GM19240 (cell line): ENCODE results near the gene ANKRD52.
"Not testable (repeated sequence)": the region's sequence is repeated elsewhere in the genome, so short reads cannot be mapped to it uniquely, and the experiment has no call there.

Experiments used
- DNase-seq: peaks from one replicate; pipeline ENCODE4 v3.0.0; 2011; ENCODE audit warnings: low spot score; ENCODE audit not compliant: insufficient read length

Gene ANKRD52

DNA sequence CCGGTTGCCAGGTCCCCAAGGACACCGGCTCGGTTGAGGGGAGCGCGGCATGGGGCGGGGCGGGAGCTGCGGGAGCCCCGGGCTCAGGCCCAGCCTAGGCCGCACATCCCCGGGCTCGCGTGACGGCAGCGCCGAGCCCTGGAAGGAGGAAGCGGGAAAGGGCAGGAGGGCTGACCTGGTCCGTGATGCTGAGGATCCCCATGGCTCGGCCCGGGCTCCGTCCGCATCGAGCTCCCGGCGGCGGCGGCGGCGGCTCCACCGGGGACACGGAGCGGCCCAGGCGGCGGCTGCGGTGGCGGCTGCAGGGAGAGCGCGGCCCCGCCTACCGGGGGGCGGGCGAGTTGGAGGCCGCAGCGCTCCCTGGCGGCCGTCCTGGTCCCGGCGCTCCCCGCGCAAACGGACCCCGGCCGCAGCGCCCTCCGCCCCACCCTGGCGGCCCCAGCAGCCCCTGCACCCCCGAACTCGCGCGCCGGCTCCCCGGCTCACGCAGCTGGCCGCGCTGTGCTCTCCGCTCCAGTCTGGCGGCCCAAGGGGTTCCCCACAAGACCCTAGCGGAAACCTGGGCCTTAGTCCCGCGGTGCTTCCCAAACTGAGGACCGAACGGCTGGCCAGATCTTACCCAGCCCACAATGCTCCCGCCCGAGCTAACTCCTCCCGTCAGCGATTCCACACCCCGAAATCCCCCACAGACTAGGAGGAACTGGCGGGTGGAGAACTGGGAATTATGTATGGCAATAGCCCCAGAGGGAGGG, at the start of gene ANKRD52:
ANKRD52 (minus strand) TSS at position 317 of the 752 bp plus-strand sequence; CDS start at position 202, 115 bp downstream.
- DNase-seq, result peak; percentile 83

DNA sequence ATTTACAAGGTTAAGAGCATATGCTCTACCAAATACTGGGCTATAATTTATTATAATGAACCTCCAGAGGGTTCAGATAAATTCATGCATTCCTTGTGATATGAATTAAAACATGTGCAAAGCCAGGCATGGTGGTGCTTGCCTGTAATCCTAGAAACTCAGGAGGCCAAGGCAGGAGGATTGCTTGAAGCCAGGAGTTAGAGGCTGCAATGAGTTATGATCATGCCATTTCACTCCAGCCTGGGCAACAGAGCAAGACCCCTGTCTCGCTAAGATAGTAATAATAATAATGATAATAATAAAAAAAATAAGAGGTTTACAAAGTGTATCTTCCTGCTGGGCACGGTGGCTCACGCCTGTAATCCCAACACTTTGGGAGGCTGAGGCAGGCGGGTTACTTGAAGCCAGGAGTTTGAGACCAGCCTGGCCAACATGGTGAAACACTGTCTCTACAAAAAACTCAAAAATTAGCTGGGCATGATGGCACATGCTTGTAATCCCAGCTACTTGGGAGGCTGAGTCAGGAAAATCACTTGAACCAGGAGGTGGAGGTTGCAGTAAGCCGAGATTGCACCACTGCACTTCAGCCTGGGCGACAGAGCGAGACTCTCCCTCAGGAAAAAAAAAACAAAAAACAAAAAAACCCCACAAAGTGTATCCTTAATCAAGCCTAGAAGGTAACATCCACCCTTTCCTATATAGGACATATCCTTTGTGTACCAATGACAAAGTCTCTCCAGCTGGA, 49.2 kb upstream of the ANKRD52 start:
- DNase-seq, result no peak

DNA sequence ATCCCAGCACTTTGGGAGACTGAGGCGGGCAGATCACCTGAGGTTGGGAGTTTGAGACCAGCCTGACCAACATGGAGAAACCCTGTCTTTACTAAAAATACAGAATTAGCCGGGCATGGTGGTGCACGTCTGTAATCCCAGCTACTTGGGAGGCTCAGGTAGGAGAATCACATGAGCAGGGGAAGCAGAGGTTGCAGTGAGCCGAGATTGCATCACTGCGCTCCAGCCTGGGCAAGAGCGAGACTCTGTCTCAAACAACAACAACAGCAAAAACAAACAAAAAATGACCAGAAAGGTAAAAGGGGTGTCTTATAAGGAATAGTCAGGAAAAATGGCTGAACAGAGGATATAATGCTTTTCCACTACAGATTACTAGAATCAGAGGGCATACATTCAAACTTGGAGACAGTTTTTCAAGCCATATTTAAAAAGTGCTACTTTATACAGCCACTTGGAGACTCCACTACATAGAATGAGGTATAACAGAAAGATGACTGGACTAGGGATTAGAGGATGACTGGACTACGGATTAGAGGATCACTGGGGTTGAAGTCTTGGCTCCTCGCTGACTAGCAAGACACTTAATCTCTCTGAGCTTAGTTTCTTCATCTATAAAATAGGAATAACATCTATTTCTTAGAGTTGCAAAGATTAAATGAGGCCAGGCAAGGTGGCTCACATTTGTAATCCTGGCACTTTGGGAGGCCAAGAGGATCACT, 46.8 kb upstream of the ANKRD52 start:
- no peak for DNase-seq

- no peak for DNase-seq
Observed at GRCh38 chr12:56304276-56304675, 46.1 kb upstream of the ANKRD52 start.

DNA sequence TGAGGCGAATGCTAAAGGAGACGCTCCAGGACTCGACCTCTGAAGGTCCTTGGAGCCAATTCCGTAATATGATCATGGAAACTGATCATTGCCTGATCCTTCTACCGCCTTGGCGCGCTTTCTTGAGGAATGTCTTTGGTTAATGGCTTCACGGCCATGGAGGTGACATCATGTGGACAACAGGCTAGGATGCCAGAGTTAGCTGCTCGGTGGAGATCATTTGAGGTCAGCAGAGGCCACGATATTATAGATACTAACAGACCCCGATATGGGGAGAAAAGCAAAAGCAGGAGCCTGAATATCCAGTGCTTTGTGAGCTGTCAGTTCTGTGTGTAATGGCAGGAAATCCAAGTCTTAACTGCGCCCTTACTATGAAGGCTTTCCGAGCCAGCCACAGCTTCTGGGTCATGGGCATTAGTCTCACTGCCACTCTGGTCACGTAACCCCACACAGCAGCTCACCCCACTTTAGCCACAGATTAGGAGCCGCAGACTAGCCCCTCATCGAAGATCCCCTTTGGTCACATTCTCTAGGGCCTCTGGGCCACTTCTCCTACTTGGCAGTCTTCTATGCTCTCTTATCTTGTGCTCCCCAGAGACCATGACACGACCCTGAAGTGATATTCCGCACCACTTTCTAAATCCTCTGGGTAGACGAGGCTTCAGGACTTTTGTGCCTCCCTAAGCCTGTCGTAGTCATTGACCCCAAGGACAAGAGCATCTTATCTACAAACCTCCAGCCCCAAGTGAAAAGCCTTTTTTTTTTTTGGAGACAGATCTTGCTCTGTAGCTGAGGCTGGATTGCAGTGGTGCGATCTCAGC, 42.7 kb upstream of the ANKRD52 start:
- DNase-seq, result no peak

DNA sequence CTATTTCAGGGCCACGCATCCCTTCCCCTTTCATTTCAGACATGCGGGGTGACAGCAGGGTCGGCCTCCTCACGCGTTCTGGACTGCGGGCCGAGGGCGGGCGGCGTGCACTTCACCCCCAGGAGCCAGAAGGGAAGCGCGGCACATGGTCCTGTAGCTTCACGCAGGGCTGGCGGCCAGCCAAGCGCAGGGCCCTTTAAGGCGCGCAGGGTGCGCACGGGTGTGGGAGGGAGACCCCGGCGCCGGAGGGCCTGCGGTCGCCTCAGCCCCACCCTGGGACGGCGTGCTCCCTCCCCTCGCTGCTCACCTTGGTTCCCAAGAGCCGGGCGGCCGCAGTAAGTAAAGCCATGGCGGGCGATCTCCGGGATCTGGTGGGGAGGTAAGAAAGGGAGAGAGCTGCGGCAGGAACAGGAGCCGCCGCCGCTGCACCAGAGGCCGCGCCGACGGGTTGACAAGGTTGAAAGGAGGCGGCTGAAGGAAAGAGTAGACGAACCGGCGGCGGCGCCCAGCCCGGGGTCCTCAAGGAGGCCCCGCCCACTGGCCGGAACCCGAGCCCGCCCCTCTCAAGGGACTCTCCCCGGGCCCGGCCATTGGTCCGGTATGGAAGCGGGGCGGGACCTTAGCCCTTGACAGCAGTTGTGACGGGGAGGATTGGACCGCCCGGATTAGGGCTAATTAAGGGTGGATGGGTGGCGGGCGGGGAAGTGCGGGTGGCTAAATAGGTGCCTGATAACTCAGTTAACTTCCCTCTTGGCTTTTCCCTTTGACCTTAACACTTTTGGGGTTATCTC, 41.9 kb upstream of the ANKRD52 start, which contains the start of gene CS:
CS (minus strand) TSS at position 478 of the 791 bp plus-strand sequence; CDS start at position 349, 129 bp downstream.
- peak; percentile 90 for DNase-seq

GRCh38 chr12:56299308-56299852, 41.2 kb upstream of the ANKRD52 start:
- DNase-seq, result no peak

GRCh38 chr12:56298828-56299227, 40.6 kb upstream of the ANKRD52 start:
- no peak for DNase-seq

- no peak for DNase-seq
Observed at GRCh38 chr12:56297400-56297799, 39.2 kb upstream of the ANKRD52 start.

DNA sequence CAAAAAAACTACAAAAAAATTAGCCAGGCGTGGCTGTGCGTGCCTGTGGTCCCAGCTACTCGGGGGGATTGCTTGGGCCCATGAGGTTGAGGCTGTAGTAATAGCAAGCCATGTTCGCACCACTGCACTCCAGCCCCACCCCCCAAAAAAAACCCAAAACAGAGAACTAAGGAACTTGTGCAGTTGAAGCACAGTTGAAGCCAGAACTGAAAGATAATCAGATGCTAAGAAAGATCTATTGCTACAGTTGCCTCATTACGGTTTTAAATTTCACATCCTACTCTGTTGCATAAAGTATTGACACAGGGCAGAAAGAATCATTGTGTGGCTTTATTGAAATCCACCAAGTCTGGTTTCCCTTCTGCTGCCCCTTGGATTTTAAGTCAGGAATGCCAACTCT, 38.1 kb upstream of the ANKRD52 start:
- DNase-seq, result no peak

- DNase-seq, result no peak
Observed at GRCh38 chr12:56293795-56294194, 35.6 kb upstream of the ANKRD52 start.

GRCh38 chr12:56288705-56289387, 30.7 kb upstream of the ANKRD52 start:
- DNase-seq, result no peak

DNA sequence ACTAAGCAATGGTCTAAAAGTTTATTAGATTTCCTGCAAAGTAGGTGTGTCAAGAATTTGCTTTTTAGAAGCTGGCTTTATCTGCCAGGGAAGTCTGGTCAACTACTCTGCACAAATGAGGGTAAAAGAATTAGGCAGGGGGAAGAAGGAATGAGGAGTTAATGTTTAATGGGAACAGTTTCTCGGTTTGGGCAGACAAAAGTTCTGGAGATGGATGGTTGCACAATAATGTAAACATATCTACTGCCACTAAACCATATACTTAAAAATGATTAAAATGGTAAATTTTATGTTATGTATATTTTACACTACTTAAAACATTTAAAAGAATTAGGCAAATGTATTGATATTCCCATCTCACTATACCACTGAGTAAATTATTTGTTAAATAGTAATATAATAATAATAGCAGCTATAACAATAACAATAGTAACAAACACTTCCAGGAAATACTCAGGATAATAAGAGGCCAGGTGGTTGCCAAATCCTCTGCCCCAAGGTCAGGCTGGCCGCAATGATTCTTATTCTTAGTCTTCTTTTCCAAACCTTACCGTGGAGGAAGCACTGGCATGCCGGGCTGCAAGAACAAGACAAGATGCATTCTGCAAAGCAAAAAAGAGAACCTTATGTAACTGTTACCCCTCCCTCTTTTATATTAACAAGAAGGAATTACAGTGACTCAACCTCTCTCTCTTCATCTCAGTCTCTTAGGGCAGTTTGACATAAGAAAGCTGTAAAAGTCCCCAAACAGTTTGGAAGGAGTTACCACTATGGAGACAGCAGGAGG, 28.1 kb upstream of the ANKRD52 start:
- DNase-seq, result no peak

DNA sequence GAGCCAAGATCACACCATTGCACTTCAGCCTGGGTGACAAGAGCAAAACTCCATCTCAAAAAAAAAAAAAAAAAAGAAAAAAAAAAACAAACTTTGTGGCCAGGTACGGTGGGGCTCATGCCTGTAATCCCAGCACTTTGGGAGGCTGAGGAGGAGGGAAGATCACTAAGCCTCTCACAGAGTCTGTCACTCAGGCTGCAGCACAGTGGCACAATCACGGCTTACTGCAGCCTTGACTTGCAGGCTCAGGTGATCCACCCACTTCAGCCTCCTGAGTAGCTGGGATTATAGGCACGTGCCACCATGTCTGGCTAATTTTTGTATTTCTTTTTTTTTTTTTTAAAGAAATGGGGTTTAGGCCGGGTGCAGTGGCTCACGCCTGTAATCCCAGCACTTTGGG, 26.1 kb upstream of the ANKRD52 start:
- DNase-seq, result not testable (repeated sequence)

DNA sequence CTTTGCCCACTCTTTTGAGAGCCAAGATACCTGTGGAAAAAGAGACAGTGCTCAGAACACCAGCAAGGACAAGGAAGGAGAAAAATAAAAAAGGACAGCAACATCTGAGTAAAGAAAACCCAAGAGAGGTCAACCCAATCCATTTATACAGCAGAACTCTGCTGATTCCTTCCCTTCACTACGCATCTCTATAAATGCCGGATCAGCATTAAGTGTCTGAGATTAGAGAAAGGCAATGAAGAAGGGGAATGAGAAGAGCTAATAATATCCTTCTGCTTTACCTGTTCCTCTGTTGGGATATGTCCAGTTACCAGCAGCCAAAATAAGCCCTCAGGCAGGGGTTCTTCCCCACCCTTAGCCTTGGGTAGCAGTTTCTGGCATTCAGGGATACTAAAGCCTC, 24.4 kb upstream of the ANKRD52 start:
- no peak for DNase-seq

GRCh38 chr12:56282030-56282429, 23.8 kb upstream of the ANKRD52 start:
- no peak for DNase-seq

- DNase-seq, result no peak
Observed at GRCh38 chr12:56280849-56281248, 22.7 kb upstream of the ANKRD52 start.

DNA sequence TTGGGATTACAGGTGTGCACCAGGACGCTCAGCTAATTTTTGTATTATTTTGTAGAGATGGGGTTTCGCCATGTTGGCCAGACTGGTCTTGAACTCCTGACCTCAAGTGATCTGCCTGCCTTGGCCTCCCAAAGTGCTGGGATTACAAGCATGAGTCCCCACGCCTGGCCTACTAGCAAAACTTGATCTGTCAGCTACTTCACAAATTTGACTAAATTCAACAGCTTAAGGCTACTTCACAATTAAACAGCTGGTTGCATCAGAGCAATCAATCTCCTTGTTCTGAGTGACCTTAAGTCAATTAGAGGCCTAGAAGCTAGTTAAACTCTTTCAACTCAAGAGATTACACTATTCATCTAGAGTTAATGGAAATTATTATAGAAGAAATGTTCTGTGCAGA, 20.7 kb upstream of the ANKRD52 start:
- no peak for DNase-seq

DNA sequence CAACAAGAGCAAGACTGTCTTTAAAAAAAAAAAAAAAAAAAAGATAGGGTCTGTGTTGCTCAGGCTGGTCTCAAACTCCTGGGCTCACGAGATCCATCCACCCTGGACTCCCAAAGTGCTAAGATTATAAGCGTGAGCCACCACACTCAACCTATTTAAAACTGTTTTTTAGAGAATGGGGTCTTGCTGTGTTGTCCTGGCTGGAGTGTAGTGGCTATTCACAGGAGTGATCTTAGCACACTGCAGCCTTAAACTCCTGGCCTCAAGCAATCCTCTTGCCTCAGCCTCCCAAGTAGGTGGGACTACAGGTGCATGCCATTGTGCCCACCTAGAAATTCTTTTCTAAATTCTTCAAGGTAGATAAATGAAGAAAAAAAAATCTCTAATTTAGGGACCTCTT, 16.1 kb upstream of the ANKRD52 start:
- DNase-seq, result no peak
